Naive thymus-derived CD4-positive, alpha-beta T cell (primary cell): Measurements from ENCODE around the gene CCDC110. TPM values are rescaled to one million over a fixed set of nuclear protein-coding genes. Genes with fewer than 3 reads are reported as not detected.

Experiments
- ATAC-seq: fragments of 150-1000 bp; cut with Tn5 transposase; 2 replicates; pipeline ENCODE4 v1.10.0; 2021; ENCODE audit warnings: mild to moderate bottlenecking, moderate library complexity
- CTCF ChIA-PET: fragments of 350-600 bp; sonication (Branson Sonifier 250); formaldehyde crosslinking; loops from one replicate; lab custom pipeline; 2021; ENCODE audit warnings: antibody characterized with exemption; lab: Charles Lee
- POLR2A ChIA-PET: fragments of 350-600 bp; sonication (Branson Sonifier 250); formaldehyde crosslinking; loops from one replicate; lab custom pipeline; 2021; ENCODE audit warnings: antibody characterized with exemption, inconsistent platforms; lab: Charles Lee
- DNase-seq, 9 donors: peaks; one replicate each; pipeline versions ENCODE4 v3.0.0 to v3.0.0-alpha.2; 2020 to 2022; ENCODE audit warnings: mixed read lengths in 1 of 9
- H3K27ac ChIP-seq: one replicate; pipeline ENCODE4 v1.7.0; 2013; ENCODE audit warnings: mild to moderate bottlenecking, low read depth, low read length, moderate library complexity
- H3K27me3 ChIP-seq, 2 donors: one replicate each; pipeline ENCODE4 v1.7.0; 2013; ENCODE audit warnings: low read length in 2 of 2, mild to moderate bottlenecking in 2 of 2, moderate library complexity in 2 of 2; ENCODE audit not compliant: control insufficient read depth in 2 of 2, insufficient read depth in 2 of 2
- H3K36me3 ChIP-seq, 3 experiments: 1 replicate in 2 of 3; 2 replicates in 1 of 3; pipeline ENCODE4 v1.7.0; 2013; ENCODE audit warnings: low read length in 3 of 3, mild to moderate bottlenecking in 3 of 3, moderate library complexity in 1 of 3; ENCODE audit not compliant: insufficient read depth in 3 of 3, control insufficient read depth in 2 of 3
- H3K4me1 ChIP-seq, 2 donors: one replicate each; pipeline ENCODE4 v1.7.0; 2013; ENCODE audit warnings: low read length in 2 of 2, mild to moderate bottlenecking in 2 of 2, moderate library complexity in 1 of 2; ENCODE audit not compliant: control insufficient read depth in 2 of 2, insufficient read depth in 2 of 2
- H3K4me3 ChIP-seq: 2 replicates; pipeline ENCODE4 v1.7.0; 2013; ENCODE audit warnings: mild to moderate bottlenecking, low read length
- H3K9me3 ChIP-seq, 3 experiments: 1 replicate in 2 of 3; 2 replicates in 1 of 3; pipeline ENCODE4 v1.7.0; 2013; ENCODE audit warnings: low read length in 3 of 3; ENCODE audit not compliant: control insufficient read depth in 2 of 3
- H3K27ac Mint-ChIP-seq, 9 donors: one replicate each; pipeline ENCODE4 v1.8.0; 2020 to 2022; ENCODE audit warnings: mixed read lengths in 9 of 9, mild to moderate bottlenecking in 8 of 9, moderate library complexity in 5 of 9, inconsistent platforms in 2 of 9
- H3K27me3 Mint-ChIP-seq, 5 donors: one replicate each; pipeline ENCODE4 v1.8.0; 2021 to 2022; ENCODE audit warnings: mixed read lengths in 5 of 5, mild to moderate bottlenecking in 1 of 5
- H3K36me3 Mint-ChIP-seq, 5 donors: one replicate each; pipeline ENCODE4 v1.8.0; 2020 to 2022; ENCODE audit warnings: mixed read lengths in 5 of 5, mild to moderate bottlenecking in 3 of 5, inconsistent platforms in 1 of 5
- H3K4me1 Mint-ChIP-seq, 7 donors: one replicate each; pipeline ENCODE4 v1.8.0; 2020 to 2022; ENCODE audit warnings: mixed read lengths in 7 of 7, mild to moderate bottlenecking in 3 of 7, inconsistent platforms in 1 of 7
- H3K4me3 Mint-ChIP-seq, 10 donors: one replicate each; pipeline ENCODE4 v1.8.0; 2020 to 2022; ENCODE audit warnings: mild to moderate bottlenecking in 10 of 10, mixed read lengths in 10 of 10, moderate library complexity in 6 of 10, inconsistent platforms in 2 of 10
- H3K9me3 Mint-ChIP-seq, 11 donors: one replicate each; pipeline ENCODE4 v1.8.0; 2020 to 2022; ENCODE audit warnings: mixed read lengths in 11 of 11, mild to moderate bottlenecking in 4 of 11, inconsistent platforms in 1 of 11, moderate library complexity in 1 of 11
- intact Hi-C, 2 donors: fragments of 100-400 bp; cut with micrococcal nuclease; formaldehyde crosslinking; loops; one replicate each; pipeline ENCODE4 v1.15.1; 2023
- polyA plus RNA-seq, 2 donors: library from polyadenylated mRNA; unstranded; fragments of 300-500 nt; fragmentation: Illumina TruSeq; gene quantifications; one replicate each; pipeline ENCODE4 v1.2.3, GENCODE V29; 2021
- total RNA-seq, 6 experiments: library from RNA in 5 of 6; stranded (reverse) in 5 of 6; gene quantifications; 1 replicate in 5 of 6; 2 replicates in 1 of 6; pipeline ENCODE4 v1.2.3 and lab custom pipeline; 2021 to 2026

The CCDC110 gene
- total and polyA plus RNA-seq, 7 experiments from 2014 or later, result 0.42 to 1.8 (median 0.74) TPM; not detected in 1

DNA sequence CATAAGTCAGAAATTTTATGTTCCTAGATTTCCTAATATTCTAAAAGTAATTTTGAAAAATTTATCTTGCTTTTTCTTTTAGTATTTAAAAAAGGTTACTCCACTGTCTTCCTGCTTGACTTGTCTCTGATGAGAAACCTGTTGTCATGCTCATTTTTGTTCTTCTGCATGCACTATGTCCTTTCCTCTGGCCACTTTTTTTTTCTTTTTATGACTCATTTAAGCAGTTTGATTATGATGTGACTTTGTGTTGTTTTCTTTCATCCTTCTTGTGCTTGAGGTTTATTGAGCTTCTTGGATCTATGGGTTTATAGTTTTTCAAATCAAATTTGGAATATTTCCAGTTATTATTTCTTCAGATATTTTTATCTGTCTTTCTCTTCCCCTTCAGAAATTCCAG is 33.7 kb downstream of the CCDC110 start:
- no peaks in the 10 kb centered on the region for H3K9me3 ChIP-seq
- no peak overlapping the region for H3K27ac ChIP-seq
- Mint-ChIP-seq H3K9me3 (no peaks in the 10 kb centered on the region), H3K27ac (no peak overlapping the region), H3K36me3 (no peaks in the 10 kb centered on the region), H3K27me3 (peaks cover 0 to 11% (median 4%) of the 10 kb centered on the region in 5 donors), H3K4me3 (no peak overlapping the region), H3K4me1 (no peaks in the 10 kb centered on the region)
- CTCF ChIA-PET, result no interaction called here
- intact Hi-C loops, result no loop called here
- POLR2A ChIA-PET, result interaction anchor here (0.7 kb wide), 1 partner anchor 1001 kb away, joined by 3 read pairs; no protein-coding TSS in a partner anchor
- no peaks in the 10 kb centered on the region for H3K4me1 ChIP-seq
- H3K4me3 ChIP-seq, result no peak overlapping the region
- no peaks in the 10 kb centered on the region for H3K27me3 ChIP-seq
- no peak for DNase-seq
- H3K36me3 ChIP-seq, result no peaks in the 10 kb centered on the region
- ATAC-seq, result no peak

DNA sequence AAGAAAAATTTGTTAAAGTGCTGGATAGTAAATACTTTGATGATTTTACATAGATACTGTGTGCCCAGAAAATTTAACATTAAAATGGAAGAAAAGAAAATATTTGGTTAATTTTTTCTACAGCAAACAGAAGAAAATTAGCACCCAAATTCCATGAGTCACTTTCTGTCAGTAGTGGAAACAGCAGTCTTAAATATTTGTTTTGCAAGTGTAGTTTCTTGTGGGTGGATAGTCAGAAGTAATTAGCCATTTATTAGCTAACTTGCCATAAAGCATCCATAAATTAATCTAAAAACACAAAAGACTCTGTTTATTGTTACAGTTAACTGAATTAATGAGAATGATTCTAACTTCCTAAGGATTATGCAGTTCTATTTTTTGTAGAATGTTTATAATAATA is 36.1 kb downstream of the CCDC110 start:
- Histone ChIP-seq H3K36me3 (no peaks in the 10 kb centered on the region), H3K9me3 (no peaks in the 10 kb centered on the region), H3K4me1 (no peaks in the 10 kb centered on the region), H3K27me3 (no peaks in the 10 kb centered on the region), H3K27ac (no peak overlapping the region), H3K4me3 (no peak overlapping the region)
- intact Hi-C loops, result no loop called here
- DNase-seq (no peak), ATAC-seq (no peak)
- Mint-ChIP-seq H3K4me1 (no peaks in the 10 kb centered on the region), H3K27ac (no peak overlapping the region), H3K4me3 (no peak overlapping the region), H3K27me3 (peaks cover 0 to 17% (median 4%) of the 10 kb centered on the region in 5 donors), H3K36me3 (no peaks in the 10 kb centered on the region), H3K9me3 (no peaks in the 10 kb centered on the region)
- ChIA-PET POLR2A (no interaction called here), CTCF (no interaction called here)

DNA sequence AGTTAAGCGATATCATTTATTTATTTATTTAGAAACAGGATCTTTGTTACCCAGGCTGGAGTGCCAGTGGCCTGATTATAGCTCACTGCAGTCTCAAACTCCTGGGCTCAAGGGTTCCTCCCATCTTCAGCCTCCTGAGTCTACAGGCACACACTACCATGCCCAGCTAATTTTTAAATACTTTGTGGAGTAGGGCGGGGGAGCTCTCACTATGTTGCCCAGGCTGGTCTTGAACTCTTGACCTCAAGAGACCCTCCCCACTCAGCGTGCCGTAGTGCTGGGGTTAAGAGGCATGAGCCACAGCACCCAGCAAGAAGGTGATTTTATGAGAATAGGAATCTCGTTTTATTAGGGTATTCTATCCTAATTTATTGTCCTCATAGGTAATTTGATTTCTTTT is 41.9 kb downstream of the CCDC110 start:
- no peak overlapping the region for H3K4me3 Mint-ChIP-seq
- H3K27me3 ChIP-seq, result no peaks in the 10 kb centered on the region
- ChIA-PET CTCF (no interaction called here), POLR2A (no interaction called here)
- DNase-seq (no peak), ATAC-seq (no peak)
- H3K36me3 ChIP-seq, result peaks cover 0 to 6% (median 0%) of the 10 kb centered on the region in 3 experiments
- H3K4me1 Mint-ChIP-seq, result peaks cover 6 to 16% (median 9%) of the 10 kb centered on the region in 7 donors
- H3K9me3 Mint-ChIP-seq, result peaks cover 0 to 2% (median 0%) of the 10 kb centered on the region in 11 donors
- no peak overlapping the region for H3K27ac Mint-ChIP-seq
- H3K9me3 ChIP-seq, result no peaks in the 10 kb centered on the region
- H3K4me1 ChIP-seq, result peaks cover 8 to 10% of the 10 kb centered on the region in 2 donors
- peaks cover 0 to 19% (median 10%) of the 10 kb centered on the region in 5 donors for H3K27me3 Mint-ChIP-seq
- H3K4me3 ChIP-seq, result no peak overlapping the region
- peaks cover 0 to 5% (median 0%) of the 10 kb centered on the region in 5 donors for H3K36me3 Mint-ChIP-seq
- no peak overlapping the region for H3K27ac ChIP-seq
- intact Hi-C loops, result loop anchor here (5.0 to 10.0 kb wide), 6 partner anchors 765 to 1925 kb away; partner anchors contain the start of genes CYP4V2 (in 1 of the 2), ING2 (in 1 of the 2), RWDD4 (in 1 of the 2) and TRAPPC11 (in 1 of the 2)

DNA sequence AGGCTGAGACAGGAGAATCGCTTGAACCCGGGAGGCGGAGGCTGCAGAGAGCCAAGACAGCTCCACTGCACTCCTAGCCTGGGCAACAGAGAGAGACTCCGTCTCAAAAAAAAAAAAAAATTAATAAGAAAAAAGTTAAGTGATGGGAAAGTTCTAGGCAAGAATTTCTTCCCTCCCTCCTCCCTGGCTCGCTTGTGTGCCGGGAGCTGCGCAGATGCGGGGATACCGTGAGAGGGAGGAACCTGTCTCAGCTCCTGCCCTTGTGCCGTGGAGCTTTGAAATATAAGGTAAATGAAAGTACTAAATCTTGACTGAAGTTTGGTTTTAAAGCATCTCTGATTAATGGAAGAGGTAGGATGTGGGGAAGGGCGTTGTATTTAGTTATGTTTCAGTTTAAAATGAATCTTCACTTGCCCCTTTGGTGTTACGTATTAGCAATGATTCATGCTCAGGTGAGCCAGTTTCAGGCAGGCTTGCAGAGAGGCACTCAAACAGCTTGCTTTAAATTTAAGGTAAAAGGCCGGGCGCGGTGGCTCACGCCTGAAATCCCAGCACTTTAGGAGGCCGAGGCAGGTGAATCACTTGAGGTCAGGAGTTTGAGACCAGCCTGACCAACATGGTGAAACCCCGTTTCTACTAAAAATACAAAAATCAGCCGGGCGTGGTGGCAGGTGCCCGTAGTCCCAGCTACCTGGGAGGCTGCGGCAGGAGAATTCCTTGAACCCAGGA is 44.4 kb downstream of the CCDC110 start:
- Mint-ChIP-seq H3K4me1 (peaks cover 20 to 31% (median 25%) of the 10 kb centered on the region in 7 donors), H3K4me3 (peak overlapping the region in 7 of 10 donors; percentile 9 to 52 (median 35)), H3K27me3 (peaks cover 0 to 16% (median 10%) of the 10 kb centered on the region in 5 donors), H3K27ac (peak overlapping the region in 6 of 9 donors; percentile 29 to 93 (median 74)), H3K36me3 (peaks cover 0 to 5% (median 2%) of the 10 kb centered on the region in 5 donors), H3K9me3 (peaks cover 0 to 2% (median 0%) of the 10 kb centered on the region in 11 donors)
- intact Hi-C loops, result loop anchor here (1.0 to 10.0 kb wide), 9 partner anchors 170 to 1922 kb away; partner anchors contain the start of genes RWDD4 (in 2 of the 2), TRAPPC11 (in 2 of the 2), CASP3 (in 1 of the 2) and CYP4V2 (in 1 of the 2)
- no peak for DNase-seq
- Histone ChIP-seq H3K4me3 (no peak overlapping the region), H3K27me3 (no peaks in the 10 kb centered on the region), H3K27ac (no peak overlapping the region), H3K36me3 (peaks cover 0 to 6% (median 0%) of the 10 kb centered on the region in 3 experiments), H3K9me3 (no peaks in the 10 kb centered on the region), H3K4me1 (peaks cover 16 to 18% of the 10 kb centered on the region in 2 donors)
- POLR2A ChIA-PET, result interaction anchor here (4.5 kb wide), 1 partner anchor 31 kb away, joined by 49 read pairs; the partner anchor contains the start of genes ANKRD37 and LRP2BP
- ATAC-seq, result no peak
- CTCF ChIA-PET, result interaction anchor here (0.6 to 0.7 kb wide), 2 partner anchors 174 to 195 kb away, joined by 3 to 4 read pairs; no protein-coding TSS in a partner anchor

DNA sequence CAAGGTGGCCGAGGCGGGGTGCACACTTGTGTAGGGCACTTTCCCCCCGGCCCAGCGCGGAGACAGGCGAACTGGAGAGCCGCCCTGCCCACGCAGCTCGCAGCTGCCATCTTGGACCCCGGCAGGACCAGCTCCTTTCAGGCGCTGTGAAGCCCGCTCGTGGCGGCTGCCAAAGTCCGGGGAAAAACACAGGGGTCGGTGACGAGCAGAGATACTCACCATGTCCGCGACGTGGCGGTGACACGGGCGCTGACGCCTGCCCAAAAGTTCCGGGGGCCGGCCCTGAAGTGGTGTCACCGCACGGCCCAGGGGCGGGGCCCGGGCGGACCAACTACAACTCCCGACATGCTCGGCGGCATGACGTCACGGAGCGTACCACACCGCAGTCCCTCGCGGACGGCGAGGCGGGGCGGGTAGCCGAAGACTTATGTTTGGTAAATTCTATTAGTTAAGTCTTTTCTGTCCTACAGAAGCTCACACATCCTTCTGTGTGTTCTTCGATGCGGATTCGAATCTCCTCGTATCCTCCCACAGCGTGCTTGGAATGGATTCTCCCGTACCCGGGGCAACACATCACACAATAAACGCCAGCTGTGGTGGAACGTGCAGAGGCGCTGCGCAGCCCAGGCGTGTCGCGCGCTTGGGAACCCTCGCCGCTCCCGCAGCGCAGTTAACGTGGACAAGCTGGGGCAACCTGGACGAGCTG is 45.7 kb downstream of the CCDC110 start, which contains the start of gene UFSP2:
TSS of gene UFSP2 (minus strand) at position 318 of the 706 bp plus-strand sequence. CDS start at position 222, 96 bp downstream.
- ChIA-PET POLR2A (interaction anchor here (0.5 to 4.5 kb wide), 9 partner anchors 14 to 692 kb away, joined by 3 to 49 read pairs (median 4); partner anchors contain the start of genes ANKRD37, CENPU, LRP2BP and SLC25A4), CTCF (interaction anchor here (1.0 to 1.4 kb wide), 3 partner anchors 22 to 172 kb away, joined by 3 to 4 read pairs (median 3); partner anchors contain the start of gene ANKRD37)
- intact Hi-C loops, result loop anchor here (1.0 to 10.0 kb wide), 16 partner anchors 29 to 1921 kb away; partner anchors contain the start of genes ANKRD37 (in 2 of the 2), CCDC110 (in 2 of the 2), RWDD4 (in 2 of the 2) and TRAPPC11 (in 2 of the 2)
- Histone ChIP-seq H3K9me3 (no peaks in the 10 kb centered on the region), H3K27ac (peak within 1 kb of the TSS; percentile 95), H3K4me3 (peak within 1 kb of the TSS; percentile 98), H3K36me3 (peaks cover 0 to 14% (median 0%) of the 10 kb centered on the region in 3 experiments), H3K4me1 (peaks cover 16 to 18% of the 10 kb centered on the region in 2 donors), H3K27me3 (no peaks in the 10 kb centered on the region)
- Mint-ChIP-seq H3K27me3 (peaks cover 0 to 12% (median 7%) of the 10 kb centered on the region in 5 donors), H3K4me3 (peak within 1 kb of the TSS; percentile 78 to 97 (median 90)), H3K9me3 (peaks cover 0 to 2% (median 0%) of the 10 kb centered on the region in 11 donors), H3K27ac (peak within 1 kb of the TSS; percentile 89 to 100 (median 99)), H3K4me1 (peaks cover 25 to 43% (median 38%) of the 10 kb centered on the region in 7 donors), H3K36me3 (peaks cover 7 to 15% (median 11%) of the 10 kb centered on the region in 5 donors)
- ATAC-seq (peak; percentile 93), DNase-seq (peak; percentile 88 to 96 (median 92))
